ENCODE results near the gene ADAMTSL1.

Gene ADAMTSL1

DNA sequence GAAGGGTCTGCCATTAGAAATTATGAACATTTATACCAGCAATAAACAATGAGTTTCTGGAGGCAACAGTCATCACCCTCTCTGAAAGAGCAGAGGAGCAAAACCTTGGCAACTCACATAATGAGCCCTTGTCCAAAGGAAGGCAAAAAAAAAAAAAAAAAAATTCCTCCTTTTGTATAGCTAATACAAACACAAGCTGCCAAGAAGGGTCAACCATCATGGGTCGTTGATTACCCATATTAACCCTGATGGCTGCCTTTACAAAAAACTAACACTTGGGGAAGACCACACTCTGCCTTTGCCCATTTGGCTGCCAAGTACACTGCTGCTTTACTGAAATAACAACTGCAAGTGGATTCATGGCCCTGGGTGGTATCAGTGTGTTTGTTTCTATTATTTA is 272.7 kb downstream of the ADAMTSL1 start:
- Histone ChIP-seq H3K9me3 (ENCODE audit: insufficient read depth, low read depth, low read length) (no peaks in the 10 kb centered on the region), H3K9ac (ENCODE audit: low read depth, low read length, poor library complexity, severe bottlenecking) (no peak overlapping the region), H4K20me1 (ENCODE audit: insufficient read depth, low read length, poor library complexity, severe bottlenecking) (no peaks in the 10 kb centered on the region), H3K79me2 (ENCODE audit: insufficient read depth, low read length) (no peaks in the 10 kb centered on the region), H3K36me3 (ENCODE audit: insufficient read depth, low read length) (no peaks in the 10 kb centered on the region), H3K4me1 (ENCODE audit: insufficient read depth, low read length, poor library complexity, severe bottlenecking) (no peaks in the 10 kb centered on the region), H3F3A (ENCODE audit: low read depth) (no peaks in the 10 kb centered on the region), H3K9me2 (replicated peaks; ENCODE audit: low read depth, low read length) (no peaks in the 10 kb centered on the region), H3K27me3 (ENCODE audit: insufficient read depth, low read length, poor library complexity, severe bottlenecking) (no peaks in the 10 kb centered on the region), H2AFZ (ENCODE audit: low read length) (no peak overlapping the region), H3K4me2 (ENCODE audit: low read depth, low read length, poor library complexity, severe bottlenecking) (no peak overlapping the region), H3K4me3 (ENCODE audit: low read length, poor library complexity, severe bottlenecking) (no peak overlapping the region)
- TF ChIP-seq EZH2phosphoT487 (IDR thresholded peaks at IDR 0.05; ENCODE audit: borderline replicate concordance) (no peak), CTCF (conservative IDR thresholded peaks at IDR 0.05; ENCODE audit: low read length) (no peak)

DNA sequence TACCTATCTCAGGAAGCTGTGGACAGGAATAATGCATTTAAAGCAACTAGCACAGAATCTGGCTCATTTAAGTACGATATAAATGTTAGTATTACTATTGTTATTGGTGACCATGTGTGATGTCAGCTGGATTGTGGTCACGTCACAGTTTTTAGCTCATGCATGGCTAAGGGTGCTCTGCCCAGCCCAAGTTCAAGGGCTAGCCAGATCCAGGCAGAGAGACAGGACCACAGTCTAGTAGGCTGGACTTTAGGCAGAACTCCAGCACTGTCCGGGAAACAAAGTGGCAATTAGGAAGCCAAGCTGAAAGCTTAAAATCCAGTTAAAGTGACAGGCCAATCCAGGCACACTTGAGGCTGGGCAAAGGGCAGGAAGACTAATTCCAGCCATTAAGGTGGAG is 273.6 kb downstream of the ADAMTSL1 start:
- Histone ChIP-seq H3K79me2 (ENCODE audit: insufficient read depth, low read length) (no peaks in the 10 kb centered on the region), H3K9ac (ENCODE audit: low read depth, low read length, poor library complexity, severe bottlenecking) (no peak overlapping the region), H3K36me3 (ENCODE audit: insufficient read depth, low read length) (no peaks in the 10 kb centered on the region), H3K9me3 (ENCODE audit: insufficient read depth, low read depth, low read length) (no peaks in the 10 kb centered on the region), H4K20me1 (ENCODE audit: insufficient read depth, low read length, poor library complexity, severe bottlenecking) (no peaks in the 10 kb centered on the region), H3F3A (ENCODE audit: low read depth) (no peaks in the 10 kb centered on the region), H3K4me3 (ENCODE audit: low read length, poor library complexity, severe bottlenecking) (no peak overlapping the region), H3K9me2 (replicated peaks; ENCODE audit: low read depth, low read length) (no peaks in the 10 kb centered on the region), H3K4me1 (ENCODE audit: insufficient read depth, low read length, poor library complexity, severe bottlenecking) (no peaks in the 10 kb centered on the region), H3K27me3 (ENCODE audit: insufficient read depth, low read length, poor library complexity, severe bottlenecking) (no peaks in the 10 kb centered on the region), H3K4me2 (ENCODE audit: low read depth, low read length, poor library complexity, severe bottlenecking) (no peak overlapping the region), H2AFZ (ENCODE audit: low read length) (no peak overlapping the region)
- TF ChIP-seq CTCF (conservative IDR thresholded peaks at IDR 0.05; ENCODE audit: low read length) (no peak), EZH2phosphoT487 (IDR thresholded peaks at IDR 0.05; ENCODE audit: borderline replicate concordance) (no peak)

GRCh38 chr9:18748251-18748701 is 274.3 kb downstream of the ADAMTSL1 start:
- TF ChIP-seq CTCF (conservative IDR thresholded peaks at IDR 0.05; ENCODE audit: low read length), result no peak
- TF ChIP-seq EZH2phosphoT487 (IDR thresholded peaks at IDR 0.05; ENCODE audit: borderline replicate concordance), result no peak

More at GRCh38 chr9:18748251-18748701, 274.3 kb downstream of the ADAMTSL1 start:
- Histone ChIP-seq H3K9me2 (replicated peaks; ENCODE audit: low read depth, low read length) (no peaks in the 10 kb centered on the region), H3K9ac (ENCODE audit: low read depth, low read length, poor library complexity, severe bottlenecking) (no peak overlapping the region), H3K27me3 (ENCODE audit: insufficient read depth, low read length, poor library complexity, severe bottlenecking) (no peaks in the 10 kb centered on the region), H3K36me3 (ENCODE audit: insufficient read depth, low read length) (no peaks in the 10 kb centered on the region), H3K4me3 (ENCODE audit: low read length, poor library complexity, severe bottlenecking) (no peak overlapping the region), H3K4me1 (ENCODE audit: insufficient read depth, low read length, poor library complexity, severe bottlenecking) (no peaks in the 10 kb centered on the region), H3K79me2 (ENCODE audit: insufficient read depth, low read length) (no peaks in the 10 kb centered on the region), H3K4me2 (ENCODE audit: low read depth, low read length, poor library complexity, severe bottlenecking) (no peak overlapping the region), H4K20me1 (ENCODE audit: insufficient read depth, low read length, poor library complexity, severe bottlenecking) (no peaks in the 10 kb centered on the region), H2AFZ (ENCODE audit: low read length) (no peak overlapping the region), H3K9me3 (ENCODE audit: insufficient read depth, low read depth, low read length) (no peaks in the 10 kb centered on the region), H3F3A (ENCODE audit: low read depth) (no peaks in the 10 kb centered on the region)
